Neural crest cell (in vitro differentiated cells): ENCODE results near the gene XRCC3. TPM values are rescaled to one million over a fixed set of nuclear protein-coding genes. Genes with fewer than 3 reads are reported as not detected.
"Not testable (repeated sequence)": the region's sequence is repeated elsewhere in the genome, so short reads cannot be mapped to it uniquely, and the experiment has no call there.

ENCODE experiments used
- DNase-seq: peaks from one replicate; pipeline ENCODE4 v3.0.0; 2021; ENCODE audit warnings: low read depth, mixed read lengths, low spot score
- H3K27ac Mint-ChIP-seq: one replicate; pipeline ENCODE4 v1.8.0; 2021; ENCODE audit warnings: mild to moderate bottlenecking, mixed read lengths; ENCODE audit not compliant: unreplicated experiment
- H3K27me3 Mint-ChIP-seq: 2 replicates; pipeline ENCODE4 v1.8.0; 2021; ENCODE audit warnings: low read depth, mild to moderate bottlenecking, mixed read lengths
- H3K36me3 Mint-ChIP-seq: 2 replicates; pipeline ENCODE4 v1.8.0; 2021; ENCODE audit warnings: low read depth, mild to moderate bottlenecking, mixed read lengths
- H3K4me1 Mint-ChIP-seq: 2 replicates; pipeline ENCODE4 v1.8.0; 2021; ENCODE audit warnings: mixed read lengths
- H3K4me3 Mint-ChIP-seq: one replicate; pipeline ENCODE4 v1.8.0; 2021; ENCODE audit warnings: mild to moderate bottlenecking, mixed read lengths
- H3K9me3 Mint-ChIP-seq: 2 replicates; pipeline ENCODE4 v1.8.0; 2021; ENCODE audit warnings: mixed read lengths
- total RNA-seq: library from RNA; stranded (reverse); gene quantifications from 2 replicates; pipeline ENCODE4 v1.2.1, GENCODE V29; 2021
- TF ChIP-seq, protein P1 (sequence below): fragments of 200-600 bp; sonication (generic); conservative IDR thresholded peaks from 2 replicates; pipeline ENCODE4 v1.5.0; 2021; ENCODE audit warnings: antibody characterized with exemption, mild to moderate bottlenecking

The XRCC3 gene
- total RNA-seq, 1 donor from 2014 or later, result 50.8 TPM

DNA sequence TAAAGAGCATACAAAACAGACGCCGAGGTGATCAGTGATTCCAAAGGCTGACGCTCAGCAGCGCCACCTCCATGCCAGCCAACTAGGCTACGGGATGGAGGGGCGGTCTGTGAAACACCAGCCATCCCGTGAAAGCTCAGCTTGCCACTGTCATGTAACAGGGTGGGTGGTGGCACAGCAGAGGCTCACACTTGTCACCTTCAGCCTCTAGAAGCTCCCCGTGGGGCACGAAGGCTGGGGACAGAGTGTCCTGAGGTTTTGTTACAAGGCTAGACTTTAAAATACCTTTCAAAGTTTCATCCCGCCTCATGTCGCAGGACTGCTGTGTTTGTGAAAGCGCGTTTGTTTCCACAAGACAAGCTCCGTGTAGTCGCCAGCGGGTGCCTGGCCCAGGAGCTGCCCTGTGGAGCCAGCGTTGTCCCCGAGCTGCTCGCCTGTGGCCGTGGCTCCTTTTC, 20.7 kb downstream of the XRCC3 start:
- Mint-ChIP-seq H3K4me1 (peaks cover 22% of the 10 kb centered on the region), H3K9me3 (no peaks in the 10 kb centered on the region), H3K27me3 (peaks cover 11% of the 10 kb centered on the region), H3K4me3 (no peak overlapping the region), H3K27ac (no peak overlapping the region), H3K36me3 (no peaks in the 10 kb centered on the region)
- no peak for DNase-seq
- TF ChIP-seq, protein P1, sequence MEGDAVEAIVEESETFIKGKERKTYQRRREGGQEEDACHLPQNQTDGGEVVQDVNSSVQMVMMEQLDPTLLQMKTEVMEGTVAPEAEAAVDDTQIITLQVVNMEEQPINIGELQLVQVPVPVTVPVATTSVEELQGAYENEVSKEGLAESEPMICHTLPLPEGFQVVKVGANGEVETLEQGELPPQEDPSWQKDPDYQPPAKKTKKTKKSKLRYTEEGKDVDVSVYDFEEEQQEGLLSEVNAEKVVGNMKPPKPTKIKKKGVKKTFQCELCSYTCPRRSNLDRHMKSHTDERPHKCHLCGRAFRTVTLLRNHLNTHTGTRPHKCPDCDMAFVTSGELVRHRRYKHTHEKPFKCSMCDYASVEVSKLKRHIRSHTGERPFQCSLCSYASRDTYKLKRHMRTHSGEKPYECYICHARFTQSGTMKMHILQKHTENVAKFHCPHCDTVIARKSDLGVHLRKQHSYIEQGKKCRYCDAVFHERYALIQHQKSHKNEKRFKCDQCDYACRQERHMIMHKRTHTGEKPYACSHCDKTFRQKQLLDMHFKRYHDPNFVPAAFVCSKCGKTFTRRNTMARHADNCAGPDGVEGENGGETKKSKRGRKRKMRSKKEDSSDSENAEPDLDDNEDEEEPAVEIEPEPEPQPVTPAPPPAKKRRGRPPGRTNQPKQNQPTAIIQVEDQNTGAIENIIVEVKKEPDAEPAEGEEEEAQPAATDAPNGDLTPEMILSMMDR, result no peak

DNA sequence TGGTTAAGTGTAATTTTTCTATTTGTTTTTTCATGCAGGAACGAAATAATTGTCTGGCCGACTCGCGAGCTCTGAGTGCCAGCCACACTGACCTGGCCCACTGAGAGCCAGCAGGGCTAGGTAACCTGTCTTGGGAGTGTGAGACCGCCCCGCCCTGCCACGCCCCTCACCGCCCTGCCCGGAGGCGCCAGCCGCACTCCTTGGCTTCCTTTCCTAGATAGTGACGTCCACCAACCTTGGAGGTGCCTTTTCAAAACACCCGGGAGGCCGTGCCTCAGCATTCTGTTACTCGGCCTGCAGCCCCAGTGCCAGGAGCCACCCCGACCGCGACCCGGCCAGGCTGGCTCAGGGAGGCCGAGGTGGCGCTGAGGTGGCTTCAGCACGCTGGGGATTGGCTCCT, 21.7 kb downstream of the XRCC3 start:
- Mint-ChIP-seq H3K27me3 (peaks cover 9% of the 10 kb centered on the region), H3K4me3 (no peak overlapping the region), H3K4me1 (peaks cover 22% of the 10 kb centered on the region), H3K27ac (no peak overlapping the region), H3K36me3 (no peaks in the 10 kb centered on the region), H3K9me3 (no peaks in the 10 kb centered on the region)
- TF ChIP-seq, protein P1, result no peak
- no peak for DNase-seq

DNA sequence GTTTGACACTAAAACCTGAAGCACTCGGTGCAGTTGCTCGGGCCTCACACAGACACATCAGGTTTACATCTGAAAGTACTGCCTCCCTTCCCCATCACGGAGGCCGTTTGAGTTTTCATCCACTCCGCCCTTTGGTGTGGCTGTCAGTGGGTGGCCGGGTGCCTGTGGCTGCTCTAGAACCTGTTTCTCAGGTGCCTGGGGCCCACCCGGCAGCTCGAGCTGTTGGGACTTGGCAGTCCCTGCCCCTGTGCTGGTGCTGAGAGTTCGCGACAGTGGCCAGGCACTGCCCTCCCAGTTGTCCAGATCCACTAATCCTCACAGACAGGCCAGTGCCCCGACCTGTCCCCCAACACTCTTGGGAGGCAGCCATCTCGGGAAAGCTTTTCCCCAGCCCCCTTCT, 22.4 kb downstream of the XRCC3 start:
- Mint-ChIP-seq H3K4me3 (no peak overlapping the region), H3K27me3 (peaks cover 9% of the 10 kb centered on the region), H3K9me3 (no peaks in the 10 kb centered on the region), H3K27ac (no peak overlapping the region), H3K36me3 (no peaks in the 10 kb centered on the region), H3K4me1 (peaks cover 22% of the 10 kb centered on the region)
- DNase-seq, result no peak
- TF ChIP-seq, protein P1, result no peak

DNA sequence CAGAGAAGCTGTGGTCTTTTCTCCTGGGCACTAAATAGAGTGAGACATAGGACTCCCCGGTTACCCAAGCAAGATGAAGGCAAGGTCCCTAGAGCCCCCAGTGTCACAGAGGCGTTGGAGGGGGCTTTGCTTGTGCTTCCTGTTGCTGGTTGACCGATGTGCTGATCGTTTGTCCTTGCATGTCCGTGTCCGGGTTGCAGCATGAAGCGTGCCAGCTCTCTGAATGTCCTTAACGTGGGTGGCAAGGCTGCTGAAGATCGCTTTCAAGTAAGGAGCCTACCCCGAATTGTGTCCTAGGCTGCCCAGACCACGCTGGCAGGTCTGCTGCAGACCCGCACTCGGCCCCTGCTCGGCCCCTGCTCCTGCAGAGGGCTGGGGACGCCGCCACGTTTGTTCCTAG, 23.1 kb downstream of the XRCC3 start:
- Mint-ChIP-seq H3K36me3 (no peaks in the 10 kb centered on the region), H3K27me3 (peaks cover 7% of the 10 kb centered on the region), H3K9me3 (no peaks in the 10 kb centered on the region), H3K27ac (no peak overlapping the region), H3K4me1 (peaks cover 20% of the 10 kb centered on the region), H3K4me3 (no peak overlapping the region)
- TF ChIP-seq, protein P1, result no peak
- no peak for DNase-seq

DNA sequence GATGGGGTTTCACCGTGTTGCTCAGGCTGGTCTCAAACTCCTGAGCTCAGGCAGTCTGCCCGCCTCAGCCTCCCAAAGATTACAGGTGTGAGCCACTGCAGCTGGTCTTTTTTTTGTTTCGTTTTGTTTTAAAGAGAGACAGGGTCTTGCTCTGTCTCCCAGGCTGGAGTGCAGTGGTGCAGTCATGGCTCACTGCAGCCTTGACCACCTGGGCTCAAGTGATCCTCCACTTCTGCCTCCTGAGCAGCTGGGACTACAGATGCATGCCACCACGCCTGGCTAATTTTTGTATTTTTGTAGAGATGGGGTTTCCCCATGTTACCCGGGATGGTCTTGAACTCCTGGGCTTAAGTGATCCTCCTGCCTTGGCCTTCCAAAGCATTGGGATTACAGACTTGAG, 23.6 kb downstream of the XRCC3 start:
- not testable (repeated sequence) for H3K9me3 Mint-ChIP-seq, H3K36me3 Mint-ChIP-seq

DNA sequence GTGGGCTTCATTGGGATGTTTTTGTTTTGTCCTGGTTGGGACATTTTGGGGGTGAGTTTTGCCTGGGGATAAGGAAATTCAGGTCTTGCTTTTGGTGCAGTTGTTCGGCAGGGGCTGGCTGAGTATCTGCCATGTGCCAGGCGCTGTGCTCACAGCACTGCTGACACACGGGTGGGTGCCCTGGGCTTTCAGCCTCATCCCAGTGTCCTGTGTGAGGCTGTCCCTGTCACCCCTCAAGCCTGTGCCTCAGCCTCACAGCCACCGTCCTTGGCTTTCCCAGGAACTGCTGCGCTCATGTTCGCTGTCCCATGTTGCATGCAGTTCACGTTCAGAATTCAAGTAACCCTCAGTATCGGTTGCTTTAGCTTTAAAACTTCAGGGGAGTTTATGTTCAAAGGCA, 24.9 kb downstream of the XRCC3 start:
- H3K9me3 Mint-ChIP-seq, result no peaks in the 10 kb centered on the region

More for the DNA sequence above, 23.6 kb downstream of the XRCC3 start:
- not testable (repeated sequence) for H3K27ac Mint-ChIP-seq, DNase-seq, H3K27me3 Mint-ChIP-seq, H3K4me3 Mint-ChIP-seq
- peaks cover 15% of the 10 kb centered on the region for H3K4me1 Mint-ChIP-seq

More for the DNA sequence above, 24.9 kb downstream of the XRCC3 start:
- Mint-ChIP-seq H3K27ac (no peak overlapping the region), H3K36me3 (peaks cover 3% of the 10 kb centered on the region), H3K27me3 (peaks cover under 1% of the 10 kb centered on the region), H3K4me3 (no peak overlapping the region), H3K4me1 (peaks cover 1% of the 10 kb centered on the region)
- TF ChIP-seq, protein P1, result no peak
- DNase-seq, result no peak
